Vagina (tissue), 2 donors: Measurements from ENCODE around the gene JAK2.

Experiments
- POLR2A ChIP-seq, 2 donors: fragments of 450-650 bp; IDR thresholded peaks; one replicate each; pipeline ENCODE4 v1.6.1; 2017; ENCODE audit warnings: antibody characterized with exemption in 2 of 2, mild to moderate bottlenecking in 2 of 2, moderate library complexity in 2 of 2
- POLR2AphosphoS5 ChIP-seq, 2 donors: sonication (generic); formaldehyde crosslinking; IDR thresholded peaks; one replicate each; pipeline ENCODE4 v1.9.0; 2017; ENCODE audit warnings: antibody characterized with exemption in 2 of 2, mild to moderate bottlenecking in 2 of 2, low read depth in 1 of 2; ENCODE audit not compliant: insufficient read depth in 1 of 2
- TF ChIP-seq, protein P1 (sequence below), 3 experiments: fragments of 450-650 bp in 2 of 3; fragments of 200-600 bp in 1 of 3; sonication (generic) in 1 of 3; IDR thresholded peaks; one replicate each; pipeline ENCODE4 v1.5.1; 2017 to 2019; ENCODE audit warnings: antibody characterized with exemption in 3 of 3, mild to moderate bottlenecking in 2 of 3, moderate library complexity in 2 of 3

DNA sequence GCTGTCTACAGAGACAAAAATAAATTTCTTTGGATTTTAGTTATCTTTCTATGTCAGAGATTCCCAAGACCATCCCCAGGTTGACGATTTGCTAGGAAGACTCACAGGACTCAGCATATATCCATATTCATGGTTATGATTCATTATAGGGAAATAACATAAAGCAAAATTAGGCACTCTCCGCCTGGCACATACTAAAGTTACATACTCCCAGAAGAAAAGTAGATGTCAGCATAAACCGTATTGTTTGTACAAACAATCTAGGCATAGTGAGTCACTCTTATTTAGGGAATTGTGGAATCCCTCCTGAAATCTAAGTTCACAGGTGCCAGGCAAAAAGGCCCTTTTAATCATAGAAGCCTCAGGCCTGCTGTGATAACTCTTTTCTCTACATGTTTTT is 137.4 kb downstream of the JAK2 start:
- TF ChIP-seq POLR2AphosphoS5 (IDR thresholded peaks at IDR 0.05; ENCODE audit: insufficient read depth in 1 of 2, low read depth in 1 of 2) (no peak), POLR2A (IDR thresholded peaks at IDR 0.05) (no peak)
- TF ChIP-seq, protein P1, sequence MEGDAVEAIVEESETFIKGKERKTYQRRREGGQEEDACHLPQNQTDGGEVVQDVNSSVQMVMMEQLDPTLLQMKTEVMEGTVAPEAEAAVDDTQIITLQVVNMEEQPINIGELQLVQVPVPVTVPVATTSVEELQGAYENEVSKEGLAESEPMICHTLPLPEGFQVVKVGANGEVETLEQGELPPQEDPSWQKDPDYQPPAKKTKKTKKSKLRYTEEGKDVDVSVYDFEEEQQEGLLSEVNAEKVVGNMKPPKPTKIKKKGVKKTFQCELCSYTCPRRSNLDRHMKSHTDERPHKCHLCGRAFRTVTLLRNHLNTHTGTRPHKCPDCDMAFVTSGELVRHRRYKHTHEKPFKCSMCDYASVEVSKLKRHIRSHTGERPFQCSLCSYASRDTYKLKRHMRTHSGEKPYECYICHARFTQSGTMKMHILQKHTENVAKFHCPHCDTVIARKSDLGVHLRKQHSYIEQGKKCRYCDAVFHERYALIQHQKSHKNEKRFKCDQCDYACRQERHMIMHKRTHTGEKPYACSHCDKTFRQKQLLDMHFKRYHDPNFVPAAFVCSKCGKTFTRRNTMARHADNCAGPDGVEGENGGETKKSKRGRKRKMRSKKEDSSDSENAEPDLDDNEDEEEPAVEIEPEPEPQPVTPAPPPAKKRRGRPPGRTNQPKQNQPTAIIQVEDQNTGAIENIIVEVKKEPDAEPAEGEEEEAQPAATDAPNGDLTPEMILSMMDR (IDR thresholded peaks at IDR 0.05) = no peak
